Caco-2 (cell line): Measurements from ENCODE around the gene HEATR5A. TPM values are rescaled to one million over a fixed set of nuclear protein-coding genes. Genes with fewer than 3 reads are reported as not detected.

Source experiments
- BruUV-seq: library from RNA; stranded (reverse); fragments of 400-500 nt; replicated peaks from 2 replicates; lab custom pipeline; 2021; lab: Mats Ljungman, UMichigan
- CTCF ChIA-PET: fragments of 300-600 bp; sonication (Branson Sonifier 250); formaldehyde crosslinking; loops from one replicate; lab custom pipeline; 2022; ENCODE audit warnings: antibody characterized with exemption; lab: Charles Lee
- POLR2A ChIA-PET: fragments of 300-600 bp; sonication (Branson Sonifier 250); formaldehyde crosslinking; loops from one replicate; lab custom pipeline; 2022; ENCODE audit warnings: antibody characterized with exemption; lab: Charles Lee
- DNase-seq, 2 experiments: peaks; one replicate each; pipeline versions ENCODE4 v3.0.0 to v3.0.0-alpha.2; 2020 to 2022
- H3K27me3 ChIP-seq: replicated peaks from 2 replicates; pipeline ENCODE4 v1.6.0; 2011; ENCODE audit warnings: low read length; ENCODE audit not compliant: control insufficient read depth, insufficient read depth
- H3K36me3 ChIP-seq: 2 replicates; pipeline ENCODE4 v1.5.1; 2011; ENCODE audit warnings: low read length; ENCODE audit not compliant: control insufficient read depth, insufficient read depth
- H3K4me1 ChIP-seq: fragments of 250-450 bp; sonication (Bioruptor Pico); 2 replicates; pipeline ENCODE4 v1.5.1; 2020; ENCODE audit warnings: mild to moderate bottlenecking
- H3K4me3 ChIP-seq: 2 replicates; pipeline ENCODE4 v1.5.1; 2011; ENCODE audit warnings: low read depth, mild to moderate bottlenecking, control low read depth, low read length
- H3K9me3 ChIP-seq: fragments of 250-450 bp; sonication (Bioruptor Pico); 2 replicates; pipeline ENCODE4 v1.5.1; 2020; ENCODE audit warnings: mild to moderate bottlenecking, moderate library complexity
- H3K27ac Mint-ChIP-seq: one replicate; pipeline ENCODE4 v1.8.0; 2022; ENCODE audit warnings: mixed read lengths; ENCODE audit not compliant: unreplicated experiment
- H3K27me3 Mint-ChIP-seq: one replicate; pipeline ENCODE4 v1.8.0; 2022; ENCODE audit warnings: mixed read lengths; ENCODE audit not compliant: insufficient read depth, unreplicated experiment
- H3K36me3 Mint-ChIP-seq: one replicate; pipeline ENCODE4 v1.8.0; 2022; ENCODE audit warnings: mild to moderate bottlenecking, mixed read lengths; ENCODE audit not compliant: insufficient read depth, unreplicated experiment
- H3K4me1 Mint-ChIP-seq: one replicate; pipeline ENCODE4 v1.8.0; 2022; ENCODE audit warnings: low read depth, mixed read lengths; ENCODE audit not compliant: unreplicated experiment
- H3K4me3 Mint-ChIP-seq: one replicate; pipeline ENCODE4 v1.8.0; 2022; ENCODE audit warnings: mild to moderate bottlenecking, moderate library complexity, mixed read lengths; ENCODE audit not compliant: unreplicated experiment
- H3K9me3 Mint-ChIP-seq: one replicate; pipeline ENCODE4 v1.8.0; 2022; ENCODE audit warnings: mixed read lengths; ENCODE audit not compliant: unreplicated experiment
- intact Hi-C: fragments of 100-400 bp; cut with micrococcal nuclease; formaldehyde crosslinking; loops from one replicate; pipeline ENCODE4 v1.10.0; 2022; ENCODE audit not compliant: unreplicated experiment
- total RNA-seq: library from RNA; stranded (reverse); gene quantifications from 2 replicates; pipeline ENCODE4 v1.2.3, GENCODE V29; 2022
- TF ChIP-seq, protein P1 (sequence below), 2 experiments: fragments of 200-600 bp in 1 of 2; IDR thresholded peaks; 1 replicate in 1 of 2; 2 replicates in 1 of 2; pipeline versions ENCODE4 v1.5.1 to v1.8.0; 2011 to 2022; ENCODE audit warnings: antibody characterized with exemption in 1 of 2, control low read depth in 1 of 2, inconsistent platforms in 1 of 2, low read depth in 1 of 2, low read length in 1 of 2, mild to moderate bottlenecking in 1 of 2, moderate library complexity in 1 of 2; ENCODE audit not compliant: insufficient read depth in 1 of 2, severe bottlenecking in 1 of 2, unreplicated experiment in 1 of 2

The HEATR5A gene
- total RNA-seq, 1 experiment from 2014 or later: 55.6 TPM

DNA sequence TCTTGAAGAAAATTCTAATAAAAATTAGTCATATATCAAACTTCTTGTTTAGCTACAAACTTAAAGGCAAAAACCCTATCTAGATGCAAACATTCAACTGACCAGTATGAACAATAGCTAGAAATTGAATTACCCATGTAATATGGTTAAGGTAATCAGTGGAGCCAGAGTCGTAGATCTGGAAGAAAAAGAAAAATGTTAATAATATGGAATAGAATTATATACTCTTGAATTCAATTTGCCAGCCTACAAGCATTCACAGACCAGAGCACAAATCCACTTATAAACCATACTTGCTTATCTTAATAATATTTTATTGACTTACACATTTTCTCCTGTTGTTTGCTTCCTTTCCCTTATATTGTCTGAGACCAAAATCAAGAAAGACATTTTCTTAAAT is 7.7 kb upstream of the HEATR5A start:
- no peaks in the 10 kb centered on the region for H3K36me3 Mint-ChIP-seq
- Histone ChIP-seq H3K36me3 (no peaks in the 10 kb centered on the region), H3K4me3 (no peak overlapping the region), H3K4me1 (no peaks in the 10 kb centered on the region), H3K9me3 (peaks cover 4% of the 10 kb centered on the region; the same call in 1 of the 2 replicates), H3K27me3 (no peaks in the 10 kb centered on the region)
- ChIA-PET POLR2A (no interaction called here), CTCF (no interaction called here)
- H3K27ac Mint-ChIP-seq: no peak overlapping the region
- H3K4me3 Mint-ChIP-seq: no peak overlapping the region
- intact Hi-C loops: no loop called here
- TF ChIP-seq, protein P1, sequence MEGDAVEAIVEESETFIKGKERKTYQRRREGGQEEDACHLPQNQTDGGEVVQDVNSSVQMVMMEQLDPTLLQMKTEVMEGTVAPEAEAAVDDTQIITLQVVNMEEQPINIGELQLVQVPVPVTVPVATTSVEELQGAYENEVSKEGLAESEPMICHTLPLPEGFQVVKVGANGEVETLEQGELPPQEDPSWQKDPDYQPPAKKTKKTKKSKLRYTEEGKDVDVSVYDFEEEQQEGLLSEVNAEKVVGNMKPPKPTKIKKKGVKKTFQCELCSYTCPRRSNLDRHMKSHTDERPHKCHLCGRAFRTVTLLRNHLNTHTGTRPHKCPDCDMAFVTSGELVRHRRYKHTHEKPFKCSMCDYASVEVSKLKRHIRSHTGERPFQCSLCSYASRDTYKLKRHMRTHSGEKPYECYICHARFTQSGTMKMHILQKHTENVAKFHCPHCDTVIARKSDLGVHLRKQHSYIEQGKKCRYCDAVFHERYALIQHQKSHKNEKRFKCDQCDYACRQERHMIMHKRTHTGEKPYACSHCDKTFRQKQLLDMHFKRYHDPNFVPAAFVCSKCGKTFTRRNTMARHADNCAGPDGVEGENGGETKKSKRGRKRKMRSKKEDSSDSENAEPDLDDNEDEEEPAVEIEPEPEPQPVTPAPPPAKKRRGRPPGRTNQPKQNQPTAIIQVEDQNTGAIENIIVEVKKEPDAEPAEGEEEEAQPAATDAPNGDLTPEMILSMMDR (IDR thresholded peaks at IDR 0.05; ENCODE audit: insufficient read depth in 1 of 2, low read depth in 1 of 2, low read length in 1 of 2, severe bottlenecking in 1 of 2, unreplicated experiment in 1 of 2): no peak
- BruUV-seq: no TSS peak
- peaks cover 9% of the 10 kb centered on the region for H3K9me3 Mint-ChIP-seq
- no peaks in the 10 kb centered on the region for H3K27me3 Mint-ChIP-seq
- no peak for DNase-seq
- no peaks in the 10 kb centered on the region for H3K4me1 Mint-ChIP-seq

DNA sequence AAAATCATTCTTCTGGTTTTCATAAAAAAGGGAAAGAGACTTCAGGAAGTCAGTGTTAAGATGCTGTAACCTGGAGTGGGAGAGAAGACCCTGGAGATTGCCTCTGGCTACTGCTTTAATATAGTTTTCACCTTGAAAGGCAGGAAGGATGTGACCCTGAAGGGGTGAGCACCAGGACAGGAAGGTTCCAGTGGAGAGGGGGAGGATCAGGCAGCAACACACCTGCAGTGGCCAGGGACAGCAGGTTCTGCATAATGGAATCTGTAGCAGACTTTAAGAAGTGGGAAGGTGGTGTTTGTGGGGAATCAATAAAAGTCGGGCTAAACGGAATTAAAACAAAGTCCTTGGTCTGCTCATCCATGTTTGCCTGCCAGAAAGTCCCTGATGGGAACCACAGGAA is 6.3 kb upstream of the HEATR5A start:
- ChIA-PET CTCF (no interaction called here), POLR2A (no interaction called here)

GRCh38 chr14:31425905-31426304 is 5.6 kb upstream of the HEATR5A start:
- BruUV-seq: no TSS peak
- no peaks in the 10 kb centered on the region for H3K4me1 ChIP-seq
- TF ChIP-seq, protein P1 (IDR thresholded peaks at IDR 0.05; ENCODE audit: insufficient read depth in 1 of 2, low read depth in 1 of 2, low read length in 1 of 2, severe bottlenecking in 1 of 2, unreplicated experiment in 1 of 2): no peak
- H3K36me3 ChIP-seq: no peaks in the 10 kb centered on the region
- no peak for DNase-seq
- H3K9me3 ChIP-seq: no peaks in the 10 kb centered on the region
- no peaks in the 10 kb centered on the region for H3K27me3 Mint-ChIP-seq
- no peaks in the 10 kb centered on the region for H3K9me3 Mint-ChIP-seq
- CTCF ChIA-PET: no interaction called here
- H3K4me3 Mint-ChIP-seq: no peak overlapping the region
- H3K4me3 ChIP-seq: no peak overlapping the region
- H3K27me3 ChIP-seq: no peaks in the 10 kb centered on the region
- no peak overlapping the region for H3K27ac Mint-ChIP-seq
- POLR2A ChIA-PET: no interaction called here
- no peaks in the 10 kb centered on the region for H3K36me3 Mint-ChIP-seq
- peaks cover 11% of the 10 kb centered on the region for H3K4me1 Mint-ChIP-seq
- intact Hi-C loops: no loop called here

More for the DNA sequence above, 6.3 kb upstream of the HEATR5A start:
- no peak overlapping the region for H3K4me3 ChIP-seq
- Mint-ChIP-seq H3K9me3 (no peaks in the 10 kb centered on the region), H3K4me1 (peaks cover 3% of the 10 kb centered on the region), H3K4me3 (no peak overlapping the region), H3K27ac (no peak overlapping the region), H3K36me3 (no peaks in the 10 kb centered on the region), H3K27me3 (no peaks in the 10 kb centered on the region)
- H3K36me3 ChIP-seq: no peaks in the 10 kb centered on the region
- TF ChIP-seq, protein P1 (IDR thresholded peaks at IDR 0.05; ENCODE audit: insufficient read depth in 1 of 2, low read depth in 1 of 2, low read length in 1 of 2, severe bottlenecking in 1 of 2, unreplicated experiment in 1 of 2): no peak
- BruUV-seq: no TSS peak
- no peaks in the 10 kb centered on the region for H3K27me3 ChIP-seq
- intact Hi-C loops: no loop called here
- DNase-seq: no peak
- H3K9me3 ChIP-seq: no peaks in the 10 kb centered on the region
- H3K4me1 ChIP-seq: no peaks in the 10 kb centered on the region
